ENCODE data around the gene PPM1E. TPM values are rescaled to one million over a fixed set of nuclear protein-coding genes. Genes with fewer than 3 reads are reported as not detected.

Gene PPM1E
- total RNA-seq, 2 donors from 2014 or later: not detected

- Histone ChIP-seq H3K4me3 (no peak overlapping the region), H3K36me3 (no peaks in the 10 kb centered on the region), H3K9me3 (no peaks in the 10 kb centered on the region), H3K27me3 (replicated peaks; ENCODE audit: insufficient read depth) (no peaks in the 10 kb centered on the region), H3K27ac (no peak overlapping the region), H3K4me1 (ENCODE audit: control insufficient read depth in 1 of 2, low read depth in 2 of 2) (peaks cover 0 to 5% of the 10 kb centered on the region in 2 donors)
- TF ChIP-seq CTCF (IDR thresholded peaks at IDR 0.05): no peak
- no peak for DNase-seq (ENCODE audit: low spot score)
- no peak for ATAC-seq (ENCODE audit: insufficient number of reproducible peaks, low FRiP score, low read depth)
Observed at GRCh38 chr17:59002126-59002525, 246.5 kb downstream of the PPM1E start.

GRCh38 chr17:59002848-59003247 is 247.2 kb downstream of the PPM1E start:
- TF ChIP-seq CTCF (IDR thresholded peaks at IDR 0.05): no peak
- no peak for ATAC-seq (ENCODE audit: insufficient number of reproducible peaks, low FRiP score, low read depth)
- no peak overlapping the region for H3K27ac ChIP-seq
- H3K27me3 ChIP-seq (replicated peaks; ENCODE audit: insufficient read depth): no peaks in the 10 kb centered on the region
- no peak overlapping the region for H3K4me3 ChIP-seq
- no peaks in the 10 kb centered on the region for H3K9me3 ChIP-seq
- H3K4me1 ChIP-seq (ENCODE audit: control insufficient read depth in 1 of 2, low read depth in 2 of 2): peaks cover 0 to 4% of the 10 kb centered on the region in 2 donors
- no peak for DNase-seq (ENCODE audit: low spot score)
- H3K36me3 ChIP-seq: no peaks in the 10 kb centered on the region

- no peak for ATAC-seq (ENCODE audit: insufficient number of reproducible peaks, low FRiP score, low read depth)
- Histone ChIP-seq H3K9me3 (no peaks in the 10 kb centered on the region), H3K27ac (no peak overlapping the region), H3K4me3 (no peak overlapping the region), H3K36me3 (no peaks in the 10 kb centered on the region), H3K27me3 (replicated peaks; ENCODE audit: insufficient read depth) (no peaks in the 10 kb centered on the region), H3K4me1 (ENCODE audit: control insufficient read depth in 1 of 2, low read depth in 2 of 2) (no peaks in the 10 kb centered on the region)
- no peak for TF ChIP-seq CTCF (IDR thresholded peaks at IDR 0.05)
- no peak for DNase-seq (ENCODE audit: low spot score)
Observed at GRCh38 chr17:59003860-59004259, 248.2 kb downstream of the PPM1E start.

- no peaks in the 10 kb centered on the region for H3K4me1 ChIP-seq (ENCODE audit: control insufficient read depth in 1 of 2, low read depth in 2 of 2)
- no peaks in the 10 kb centered on the region for H3K36me3 ChIP-seq
- peak; percentile 60 for ATAC-seq (ENCODE audit: insufficient number of reproducible peaks, low FRiP score, low read depth)
- H3K27ac ChIP-seq: no peak overlapping the region
- peak; percentile 93 for TF ChIP-seq CTCF (IDR thresholded peaks at IDR 0.05)
- H3K9me3 ChIP-seq: no peaks in the 10 kb centered on the region
- no peaks in the 10 kb centered on the region for H3K27me3 ChIP-seq (replicated peaks; ENCODE audit: insufficient read depth)
- no peak overlapping the region for H3K4me3 ChIP-seq
- peak; percentile 10 for DNase-seq (ENCODE audit: low spot score)
Observed at GRCh38 chr17:59004338-59005111, 248.9 kb downstream of the PPM1E start.

- no peak for ATAC-seq (ENCODE audit: insufficient number of reproducible peaks, low FRiP score, low read depth)
- no peak for DNase-seq (ENCODE audit: low spot score)
- Histone ChIP-seq H3K4me3 (no peak overlapping the region), H3K27me3 (replicated peaks; ENCODE audit: insufficient read depth) (no peaks in the 10 kb centered on the region), H3K27ac (no peak overlapping the region), H3K9me3 (no peaks in the 10 kb centered on the region), H3K4me1 (ENCODE audit: control insufficient read depth in 1 of 2, low read depth in 2 of 2) (no peaks in the 10 kb centered on the region), H3K36me3 (peaks cover 3% of the 10 kb centered on the region)
- no peak for TF ChIP-seq CTCF (IDR thresholded peaks at IDR 0.05)
Observed at GRCh38 chr17:59007995-59008394, 252.3 kb downstream of the PPM1E start.
